Left colon (tissue), 2 donors: ENCODE measurements around the gene HEMGN. TPM values are rescaled to one million over a fixed set of nuclear protein-coding genes. Genes with fewer than 3 reads are reported as not detected.
A peak's percentile ranks its signal among the peaks of the same experiment; 100 is the strongest.

Experiments
- ATAC-seq: fragments of 200-7000 bp; cut with Tn5 transposase; one replicate; pipeline ENCODE4 v1.9.1; 2020; ENCODE audit warnings: mild to moderate bottlenecking, moderate library complexity
- DNase-seq, 2 donors: peaks; one replicate each; pipeline ENCODE4 v3.0.0-alpha.2; 2020
- intact Hi-C, 2 donors: fragments of 100-400 bp; cut with DNase I in 1 of 2; cut with micrococcal nuclease in 1 of 2; formaldehyde crosslinking; loops; one replicate each; pipeline versions ENCODE4 v1.11.2 to v1.14.0; 2022; cut with DNase I, micrococcal nuclease
- total RNA-seq, 2 donors: library from RNA; stranded (reverse); fragmentation: NEBNext Ultra II Directional; extraction: Animal tissue kit (Norgen Biotek cat#: 25700); gene quantifications; one replicate each; pipeline ENCODE4 v1.2.1, GENCODE V29; 2021
- donor health status: DM: no; HTN: no; CAD: no.
- donor health status: DM: yes; HTN: yes; CAD: no.

The HEMGN gene
- total RNA-seq, 2 donors from 2014 or later = not detected

GRCh38 chr9:97908705-97909104 is 29.3 kb downstream of the HEMGN start:
- intact Hi-C loops = no loop called here
- ATAC-seq = no peak
- no peak for DNase-seq

GRCh38 chr9:97907632-97908031 is 30.3 kb downstream of the HEMGN start:
- no peak for ATAC-seq
- DNase-seq = no peak
- intact Hi-C loops = no loop called here

GRCh38 chr9:97907046-97907445 is 30.9 kb downstream of the HEMGN start:
- intact Hi-C loops = no loop called here
- ATAC-seq (peak; percentile 25), DNase-seq (peak in 1 of 2 donors; percentile 15)

- intact Hi-C loops = no loop called here
- peak in 1 of 2 donors; percentile 15 for DNase-seq
- ATAC-seq = peak; percentile 28
Observed at GRCh38 chr9:97906236-97906831, 31.6 kb downstream of the HEMGN start.

GRCh38 chr9:97905228-97905627 is 32.7 kb downstream of the HEMGN start:
- DNase-seq (no peak), ATAC-seq (no peak)
- intact Hi-C loops = no loop called here

- intact Hi-C loops = loop anchor here in 1 of 2 donors (5.0 kb wide), 1 partner anchor 197 kb away; no protein-coding TSS in a partner anchor
- no peak for DNase-seq
- ATAC-seq = no peak
Observed at GRCh38 chr9:97904725-97905124, 33.2 kb downstream of the HEMGN start.

- DNase-seq (no peak), ATAC-seq (no peak)
- intact Hi-C loops = loop anchor here in 1 of 2 donors (5.0 kb wide), 1 partner anchor 196 kb away; no protein-coding TSS in a partner anchor
Observed at GRCh38 chr9:97903177-97903576, 34.8 kb downstream of the HEMGN start.

GRCh38 chr9:97900738-97901565 is 37.0 kb downstream of the HEMGN start:
- DNase-seq (no peak), ATAC-seq (peak; percentile 44)
- intact Hi-C loops = loop anchor here in 1 of 2 donors (5.0 kb wide), 1 partner anchor 194 kb away; no protein-coding TSS in a partner anchor

- intact Hi-C loops = loop anchor here in 1 of 2 donors (5.0 kb wide), 1 partner anchor 193 kb away; no protein-coding TSS in a partner anchor
- DNase-seq = no peak
- ATAC-seq = no peak
Observed at GRCh38 chr9:97900103-97900737, 37.8 kb downstream of the HEMGN start.

GRCh38 chr9:97895695-97896332 is 42.2 kb downstream of the HEMGN start:
- no peak for DNase-seq
- intact Hi-C loops = no loop called here
- peak; percentile 32 for ATAC-seq

- DNase-seq (no peak), ATAC-seq (no peak)
- intact Hi-C loops = no loop called here
Observed at GRCh38 chr9:97895211-97895610, 42.8 kb downstream of the HEMGN start.

- DNase-seq (no peak), ATAC-seq (no peak)
- intact Hi-C loops = loop anchor here in 1 of 2 donors (5.0 kb wide), 1 partner anchor 180 kb away; no protein-coding TSS in a partner anchor
Observed at GRCh38 chr9:97892421-97892820, 45.6 kb downstream of the HEMGN start.

- ATAC-seq (no peak), DNase-seq (no peak)
- intact Hi-C loops = loop anchor here in 1 of 2 donors (5.0 kb wide), 1 partner anchor 179 kb away; no protein-coding TSS in a partner anchor
Observed at GRCh38 chr9:97891736-97892135, 46.2 kb downstream of the HEMGN start.

GRCh38 chr9:97889941-97890887 is 47.8 kb downstream of the HEMGN start:
- DNase-seq = peak in 1 of 2 donors; percentile 48
- no peak for ATAC-seq
- intact Hi-C loops = loop anchor here in 1 of 2 donors (5.0 kb wide), 1 partner anchor 178 kb away; no protein-coding TSS in a partner anchor

- intact Hi-C loops = no loop called here
- ATAC-seq (no peak), DNase-seq (no peak)
Observed at GRCh38 chr9:97880336-97880735, 57.6 kb downstream of the HEMGN start.
